Measurements from ENCODE around the gene BMP8B. TPM values are rescaled to one million over a fixed set of nuclear protein-coding genes. Genes with fewer than 3 reads are reported as not detected.
A peak's percentile ranks its signal among the peaks of the same experiment; 100 is the strongest.
"Not testable (repeated sequence)": the region's sequence is repeated elsewhere in the genome, so short reads cannot be mapped to it uniquely, and the experiment has no call there.

Gene BMP8B
- under 1 TPM; 0.08 to 0.37 TPM for total RNA-seq

GRCh38 chr1:39788758-39789570, at the start of gene BMP8B:
TSS of gene BMP8B (minus strand) at chr1:39788865. CDS start at chr1:39788485, 380 bp downstream.
- Mint-ChIP-seq H3K9me3 (no peaks in the 10 kb centered on the region), H3K4me3 (peak within 1 kb of the TSS; percentile 72), H3K4me1 (peaks cover 4% of the 10 kb centered on the region), H3K27me3 (peaks cover 22% of the 10 kb centered on the region), H3K27ac (no peak within 1 kb of the TSS), H3K36me3 (ENCODE audit: low read depth) (no peaks in the 10 kb centered on the region)
- peak; percentile 89 for ATAC-seq (replicated peaks)

DNA sequence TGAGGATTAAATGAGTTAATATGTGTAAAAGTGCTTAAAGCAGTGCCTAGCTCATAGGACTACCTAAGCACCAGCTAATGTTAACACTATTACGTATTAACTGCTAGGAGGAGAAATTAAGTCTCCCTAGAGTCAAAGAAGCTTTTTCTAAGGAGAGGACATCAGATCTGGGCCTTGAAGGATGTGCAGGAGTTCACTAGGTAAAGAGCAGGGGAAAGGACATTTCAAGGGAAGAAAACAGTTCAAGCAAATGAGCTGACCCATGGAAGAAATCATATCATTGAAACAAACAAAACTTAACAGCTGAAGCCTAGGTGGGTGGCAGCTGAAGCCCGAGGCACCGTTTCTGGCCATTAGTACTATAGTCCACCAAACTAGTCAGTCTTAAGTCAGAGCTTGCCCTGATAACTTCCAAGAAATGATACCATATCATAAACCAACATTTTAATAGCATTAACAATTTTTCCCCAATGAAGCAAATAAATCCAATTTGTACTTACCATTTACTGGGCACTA, 48.0 kb upstream of the BMP8B start:
- H3K27me3 Mint-ChIP-seq, result no peaks in the 10 kb centered on the region
- no peaks in the 10 kb centered on the region for H3K9me3 Mint-ChIP-seq
- no peak overlapping the region for H3K4me3 Mint-ChIP-seq
- H3K4me1 Mint-ChIP-seq, result peaks cover 3% of the 10 kb centered on the region
- no peak overlapping the region for H3K27ac Mint-ChIP-seq
- peaks cover 48% of the 10 kb centered on the region for H3K36me3 Mint-ChIP-seq (ENCODE audit: low read depth)
- no peak for ATAC-seq (replicated peaks)

- peaks cover 42% of the 10 kb centered on the region for H3K36me3 Mint-ChIP-seq (ENCODE audit: low read depth)
- no peaks in the 10 kb centered on the region for H3K9me3 Mint-ChIP-seq
- no peaks in the 10 kb centered on the region for H3K27me3 Mint-ChIP-seq
- ATAC-seq (replicated peaks), result no peak
- no peaks in the 10 kb centered on the region for H3K4me1 Mint-ChIP-seq
- no peak overlapping the region for H3K27ac Mint-ChIP-seq
- H3K4me3 Mint-ChIP-seq, result no peak overlapping the region
These were observed 47.4 kb upstream of the BMP8B start for GRCh38 chr1:39835935-39836594.

DNA sequence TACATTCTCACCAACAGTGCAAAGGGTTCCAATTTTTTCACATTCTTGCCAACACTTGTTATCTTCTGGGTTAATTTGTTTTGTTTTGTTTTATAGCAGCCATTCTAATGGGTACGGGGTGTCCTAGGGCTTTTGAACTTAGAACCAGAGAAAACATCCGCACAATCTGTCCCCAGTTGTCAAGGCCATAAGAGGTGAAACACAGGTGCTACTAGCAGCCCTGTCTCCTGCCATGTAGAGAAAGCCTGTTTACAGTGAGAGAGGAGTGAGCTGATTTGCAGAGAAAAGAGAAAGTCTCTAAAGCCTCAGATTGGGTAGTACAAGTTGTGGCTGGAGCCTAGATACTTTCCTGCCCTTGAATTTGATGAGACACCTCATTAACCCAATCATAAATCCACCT, 46.4 kb upstream of the BMP8B start:
- H3K4me1 Mint-ChIP-seq, result no peaks in the 10 kb centered on the region

DNA sequence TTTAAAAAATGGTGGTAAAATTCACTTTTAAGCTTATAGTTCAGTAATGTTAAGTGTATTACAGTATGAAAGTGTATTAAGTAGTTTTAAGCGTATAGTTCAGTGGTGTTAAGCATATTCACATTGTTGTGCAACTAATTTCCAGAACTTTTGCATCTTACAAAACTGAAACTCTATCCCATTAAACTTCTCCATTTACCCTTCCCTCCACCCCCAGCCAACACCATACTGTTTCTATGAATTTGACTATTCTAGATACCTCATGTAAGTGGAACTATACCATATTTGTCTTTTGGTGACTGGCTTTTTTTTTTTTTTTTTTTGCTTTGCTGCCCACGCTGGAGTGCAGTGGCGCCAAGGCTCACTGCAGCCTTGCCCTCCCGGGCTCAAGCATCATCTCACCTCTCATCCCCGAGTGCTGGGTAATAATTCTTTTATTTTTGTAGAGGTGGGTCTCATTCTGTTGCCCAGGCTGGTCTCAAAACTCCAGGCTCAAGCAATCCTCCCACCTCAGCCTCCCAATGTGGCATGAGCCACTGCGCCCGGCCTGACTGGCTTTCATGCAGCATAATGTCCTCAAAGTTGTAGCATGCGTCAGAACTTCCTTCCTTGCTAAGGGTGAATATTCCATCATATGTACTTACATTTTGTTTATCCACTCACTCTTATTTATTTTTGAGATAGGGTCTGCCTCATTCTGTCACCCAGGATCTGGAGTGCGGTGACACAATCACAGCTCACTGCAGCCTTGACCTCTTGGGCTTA, 45.1 kb upstream of the BMP8B start:
- H3K4me3 Mint-ChIP-seq, result no peak overlapping the region
- H3K27ac Mint-ChIP-seq, result no peak overlapping the region
- peaks cover 3% of the 10 kb centered on the region for H3K27me3 Mint-ChIP-seq
- no peaks in the 10 kb centered on the region for H3K4me1 Mint-ChIP-seq
- no peak for ATAC-seq (replicated peaks)
- no peaks in the 10 kb centered on the region for H3K9me3 Mint-ChIP-seq
- peaks cover 21% of the 10 kb centered on the region for H3K36me3 Mint-ChIP-seq (ENCODE audit: low read depth)

More for the DNA sequence above, 46.4 kb upstream of the BMP8B start:
- H3K4me3 Mint-ChIP-seq, result no peak overlapping the region
- peaks cover 34% of the 10 kb centered on the region for H3K36me3 Mint-ChIP-seq (ENCODE audit: low read depth)
- H3K27ac Mint-ChIP-seq, result no peak overlapping the region
- H3K27me3 Mint-ChIP-seq, result no peaks in the 10 kb centered on the region
- H3K9me3 Mint-ChIP-seq, result no peaks in the 10 kb centered on the region
- ATAC-seq (replicated peaks), result no peak

GRCh38 chr1:39833121-39833520, 44.5 kb upstream of the BMP8B start:
- H3K4me3 Mint-ChIP-seq, result no peak overlapping the region
- no peaks in the 10 kb centered on the region for H3K9me3 Mint-ChIP-seq
- H3K27ac Mint-ChIP-seq, result no peak overlapping the region
- H3K4me1 Mint-ChIP-seq, result no peaks in the 10 kb centered on the region
- peaks cover 3% of the 10 kb centered on the region for H3K27me3 Mint-ChIP-seq
- no peak for ATAC-seq (replicated peaks)
- H3K36me3 Mint-ChIP-seq (ENCODE audit: low read depth), result peaks cover 16% of the 10 kb centered on the region

DNA sequence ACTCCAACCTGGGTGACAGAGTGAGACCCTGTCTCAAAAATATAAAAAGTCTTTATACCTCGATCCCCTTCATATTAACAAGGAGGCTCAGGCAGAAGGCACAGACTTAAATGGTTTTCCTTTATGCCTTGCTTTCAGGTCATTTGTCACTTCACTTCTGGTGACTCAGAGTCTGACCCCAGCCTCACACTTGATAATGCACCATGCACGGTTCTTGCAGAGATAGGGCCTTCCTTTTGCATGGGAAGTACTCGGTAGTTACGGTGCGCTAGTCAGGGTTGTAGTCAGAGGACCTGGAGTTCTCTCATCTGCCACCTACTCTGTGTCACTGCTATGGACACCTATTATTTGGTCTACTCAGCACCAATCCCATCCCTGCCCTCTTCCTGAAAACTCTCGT, 43.6 kb upstream of the BMP8B start:
- Mint-ChIP-seq H3K9me3 (no peaks in the 10 kb centered on the region), H3K4me3 (no peak overlapping the region), H3K27ac (no peak overlapping the region), H3K4me1 (no peaks in the 10 kb centered on the region), H3K27me3 (peaks cover 3% of the 10 kb centered on the region), H3K36me3 (ENCODE audit: low read depth) (peaks cover 8% of the 10 kb centered on the region)
- no peak for ATAC-seq (replicated peaks)

DNA sequence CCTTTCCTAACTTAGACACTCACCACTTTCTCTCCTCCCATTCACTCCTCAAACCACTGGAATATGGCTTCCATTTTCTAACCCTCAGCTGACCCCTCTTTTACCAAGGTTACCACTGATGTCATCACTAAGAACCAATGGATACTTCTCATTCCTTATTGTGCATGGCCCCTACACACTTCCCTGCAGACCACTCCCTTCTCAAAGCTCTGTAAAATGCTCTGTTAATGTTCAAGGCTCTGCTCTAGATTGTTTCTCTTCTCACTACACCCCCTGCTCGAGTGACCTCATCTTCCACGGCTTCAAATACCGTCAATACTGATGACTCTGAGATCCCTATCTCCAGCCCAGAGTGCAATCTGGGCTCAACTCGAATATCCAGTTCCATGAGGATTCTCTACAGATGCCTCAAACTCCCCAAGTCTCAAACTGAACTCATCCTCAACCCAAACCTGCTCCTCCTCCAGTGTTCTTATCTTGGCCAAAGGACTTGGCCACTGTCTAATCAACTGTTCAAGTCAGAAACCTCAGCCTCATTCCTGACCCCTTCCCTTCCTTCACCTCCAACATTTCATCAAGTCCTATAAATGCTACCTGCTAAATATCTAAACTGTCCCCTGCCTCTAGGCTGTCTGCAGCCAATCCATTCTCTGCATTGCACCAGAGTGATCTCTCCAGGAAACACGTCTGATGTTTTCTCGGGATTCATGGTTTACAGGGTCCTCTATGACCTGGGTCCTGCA, 41.3 kb upstream of the BMP8B start:
- Mint-ChIP-seq H3K4me1 (no peaks in the 10 kb centered on the region), H3K36me3 (ENCODE audit: low read depth) (no peaks in the 10 kb centered on the region), H3K4me3 (no peak overlapping the region), H3K9me3 (no peaks in the 10 kb centered on the region), H3K27ac (no peak overlapping the region), H3K27me3 (peaks cover 3% of the 10 kb centered on the region)
- no peak for ATAC-seq (replicated peaks)

DNA sequence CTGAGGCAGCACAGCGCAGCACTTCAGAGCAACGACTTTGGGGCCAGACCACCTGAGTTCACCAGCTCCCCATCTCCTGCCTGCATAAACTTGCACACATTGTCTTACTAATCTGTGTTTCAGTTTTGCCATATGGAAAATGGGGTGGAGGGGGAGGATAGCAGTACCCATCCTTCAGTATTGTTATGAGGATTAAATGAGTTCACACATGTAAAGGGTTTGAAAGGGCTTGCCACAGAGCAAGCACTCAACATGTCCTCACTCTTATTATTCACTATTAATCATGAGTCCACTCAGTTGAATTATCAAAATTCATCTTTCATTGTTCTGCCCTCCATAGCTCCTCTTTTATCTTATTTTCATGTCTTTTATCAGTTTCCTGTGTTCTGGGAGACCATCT, 40.1 kb upstream of the BMP8B start:
- Mint-ChIP-seq H3K27me3 (peaks cover 3% of the 10 kb centered on the region), H3K4me1 (no peaks in the 10 kb centered on the region), H3K27ac (no peak overlapping the region), H3K36me3 (ENCODE audit: low read depth) (no peaks in the 10 kb centered on the region), H3K4me3 (no peak overlapping the region), H3K9me3 (no peaks in the 10 kb centered on the region)
- no peak for ATAC-seq (replicated peaks)

DNA sequence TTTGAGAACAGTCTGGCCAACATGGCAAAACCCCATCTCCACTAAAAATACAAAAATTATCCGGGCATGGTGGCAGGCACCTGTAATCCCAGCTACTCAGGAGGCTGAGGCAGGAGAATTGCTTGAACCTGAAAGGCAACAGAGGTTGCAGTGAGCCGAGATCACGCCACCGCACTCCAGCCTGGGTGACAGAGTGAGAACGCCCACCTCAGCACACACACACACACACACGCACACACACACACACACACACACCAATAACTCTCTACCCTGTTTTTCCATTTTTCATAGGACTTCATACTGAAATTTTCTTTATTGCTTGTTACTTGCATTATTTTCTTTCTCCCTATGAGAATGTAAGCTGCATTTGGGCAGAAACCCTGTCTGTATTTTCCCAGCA, 39.6 kb upstream of the BMP8B start:
- H3K9me3 Mint-ChIP-seq; H3K4me3 Mint-ChIP-seq; H3K4me1 Mint-ChIP-seq; H3K36me3 Mint-ChIP-seq (ENCODE audit: low read depth); H3K27me3 Mint-ChIP-seq; H3K27ac Mint-ChIP-seq; ATAC-seq (replicated peaks): not testable (repeated sequence)

DNA sequence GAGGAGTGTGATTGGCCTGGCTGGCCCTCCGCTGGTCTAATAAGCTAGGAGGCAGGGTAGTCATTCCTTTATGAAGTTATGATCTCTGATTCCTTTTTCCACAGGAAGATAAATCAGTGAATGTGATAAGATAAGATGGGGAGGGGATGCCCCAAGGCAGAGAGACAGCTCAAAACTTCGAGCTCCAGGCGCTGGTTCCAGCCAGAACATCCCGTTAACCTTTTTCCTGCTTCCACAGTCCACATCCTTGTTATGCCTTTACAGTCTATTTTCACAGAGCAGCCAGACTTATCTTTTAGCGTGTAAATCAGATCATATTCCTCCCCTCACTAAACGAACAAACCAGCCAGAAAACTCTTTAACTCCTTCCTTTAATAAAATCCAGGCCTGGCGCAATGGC, 38.5 kb upstream of the BMP8B start:
- H3K36me3 Mint-ChIP-seq (ENCODE audit: low read depth), result no peaks in the 10 kb centered on the region
- no peaks in the 10 kb centered on the region for H3K9me3 Mint-ChIP-seq
- H3K4me3 Mint-ChIP-seq, result no peak overlapping the region
- H3K27me3 Mint-ChIP-seq, result peaks cover 3% of the 10 kb centered on the region
- H3K4me1 Mint-ChIP-seq, result no peaks in the 10 kb centered on the region
- no peak for ATAC-seq (replicated peaks)
- H3K27ac Mint-ChIP-seq, result no peak overlapping the region

GRCh38 chr1:39826583-39826982, 37.9 kb upstream of the BMP8B start:
- Mint-ChIP-seq H3K9me3 (no peaks in the 10 kb centered on the region), H3K4me1 (no peaks in the 10 kb centered on the region), H3K36me3 (ENCODE audit: low read depth) (no peaks in the 10 kb centered on the region), H3K27ac (no peak overlapping the region), H3K4me3 (no peak overlapping the region), H3K27me3 (peaks cover 3% of the 10 kb centered on the region)
- no peak for ATAC-seq (replicated peaks)

DNA sequence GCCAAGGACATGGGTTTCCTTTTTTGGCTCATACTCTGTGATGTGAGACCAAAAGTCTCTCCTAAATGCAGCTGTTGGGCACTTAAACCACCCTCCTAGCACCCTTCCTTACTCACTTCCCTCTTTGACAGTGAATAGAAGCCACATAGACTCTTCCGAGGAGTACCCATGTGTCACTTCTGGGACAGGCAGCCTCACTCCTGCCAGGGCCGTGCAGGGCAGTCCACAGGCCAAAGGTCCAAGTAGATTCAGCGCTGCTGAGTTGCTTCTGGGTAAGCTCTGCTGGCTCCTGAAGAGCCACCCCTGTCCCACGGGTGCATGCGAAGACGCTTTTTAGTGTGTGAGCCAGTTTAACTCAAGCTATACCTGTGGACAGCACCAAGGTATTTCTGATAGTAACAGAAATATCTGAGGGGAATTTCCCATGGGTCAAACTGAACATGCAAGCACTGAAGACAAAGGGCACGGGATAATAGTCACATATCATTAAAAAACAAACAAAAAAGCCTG, 36.8 kb upstream of the BMP8B start:
- no peaks in the 10 kb centered on the region for H3K9me3 Mint-ChIP-seq
- H3K4me3 Mint-ChIP-seq, result no peak overlapping the region
- no peaks in the 10 kb centered on the region for H3K36me3 Mint-ChIP-seq (ENCODE audit: low read depth)
- H3K4me1 Mint-ChIP-seq, result no peaks in the 10 kb centered on the region
- H3K27me3 Mint-ChIP-seq, result peaks cover 7% of the 10 kb centered on the region
- no peak overlapping the region for H3K27ac Mint-ChIP-seq
- no peak for ATAC-seq (replicated peaks)

DNA sequence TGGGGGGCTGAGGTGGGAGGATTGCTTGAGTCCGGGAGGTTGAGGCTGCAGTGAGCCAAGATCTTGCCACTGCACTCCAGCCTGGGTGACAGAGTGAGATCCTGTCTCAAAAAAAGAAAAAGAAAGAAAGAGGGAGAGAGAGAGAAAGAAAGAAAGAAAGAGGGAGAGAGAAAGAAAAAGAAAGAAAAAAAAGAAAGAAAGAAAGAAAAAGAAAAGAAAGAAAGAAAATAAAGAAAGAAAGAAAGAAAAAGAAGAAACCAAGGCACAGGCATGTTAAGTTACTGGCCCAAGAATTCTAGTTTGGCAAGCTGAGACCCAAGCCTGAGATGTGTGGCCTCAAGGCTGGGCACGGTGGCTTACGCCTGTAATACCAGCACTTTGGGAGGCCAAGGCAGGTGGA, 34.8 kb upstream of the BMP8B start:
- H3K9me3 Mint-ChIP-seq; H3K27ac Mint-ChIP-seq; H3K27me3 Mint-ChIP-seq; H3K4me3 Mint-ChIP-seq; ATAC-seq (replicated peaks); H3K4me1 Mint-ChIP-seq; H3K36me3 Mint-ChIP-seq (ENCODE audit: low read depth): not testable (repeated sequence)

Data from activated T-helper 17 cell treated with anti-CD3 and anti-CD28 coated beads, Interleukin-2, amount 50 U/mL, for 72 hours (primary cell).